WERI-Rb-1 (cell line): ENCODE measurements around the gene BRD8.
"Not testable (repeated sequence)": the region's sequence is repeated elsewhere in the genome, so short reads cannot be mapped to it uniquely, and the experiment has no call there.

ENCODE experiments used
- DNase-seq: peaks from one replicate; pipeline ENCODE4 v3.0.0-alpha.2; 2020
- H3K27ac ChIP-seq: fragments of 250-450 bp; sonication (Bioruptor Pico); 2 replicates; pipeline ENCODE4 v1.5.1; 2020; ENCODE audit warnings: mild to moderate bottlenecking, moderate library complexity
- H3K27me3 ChIP-seq: fragments of 250-450 bp; sonication (Bioruptor Pico); 2 replicates; pipeline ENCODE4 v1.5.1; 2021; ENCODE audit warnings: mild to moderate bottlenecking, low read depth, moderate library complexity; ENCODE audit not compliant: insufficient read depth, severe bottlenecking
- H3K36me3 ChIP-seq: fragments of 250-450 bp; sonication (Bioruptor Pico); 2 replicates; pipeline ENCODE4 v1.5.1; 2020; ENCODE audit warnings: mild to moderate bottlenecking, moderate library complexity
- H3K4me3 ChIP-seq: 2 replicates; pipeline ENCODE4 v1.5.1; 2011; ENCODE audit warnings: low read depth, mild to moderate bottlenecking, control low read depth, low read length
- H3K9me3 ChIP-seq: fragments of 250-450 bp; sonication (Bioruptor Pico); 2 replicates; pipeline ENCODE4 v1.5.1; 2021; ENCODE audit warnings: mild to moderate bottlenecking, moderate library complexity; ENCODE audit not compliant: severe bottlenecking
- CTCF ChIP-seq: IDR thresholded peaks from 2 replicates; pipeline ENCODE4 v1.5.1; 2011; ENCODE audit warnings: low read depth, mild to moderate bottlenecking, control low read depth, inconsistent platforms, low read length

Gene BRD8

GRCh38 chr5:138157626-138158025, 20.8 kb downstream of the BRD8 start:
- H3K36me3 ChIP-seq = peaks cover 66% of the 10 kb centered on the region
- H3K4me3 ChIP-seq = no peak overlapping the region
- no peak for DNase-seq
- H3K27ac ChIP-seq = no peak overlapping the region
- no peaks in the 10 kb centered on the region for H3K27me3 ChIP-seq
- no peaks in the 10 kb centered on the region for H3K9me3 ChIP-seq
- TF ChIP-seq CTCF = no peak

- H3K36me3 ChIP-seq = peaks cover 50% of the 10 kb centered on the region
These were observed 22.5 kb downstream of the BRD8 start for GRCh38 chr5:138155977-138156376.

GRCh38 chr5:138149530-138149929, 28.9 kb downstream of the BRD8 start:
- no peaks in the 10 kb centered on the region for H3K36me3 ChIP-seq
- H3K27ac ChIP-seq = no peak overlapping the region
- no peaks in the 10 kb centered on the region for H3K9me3 ChIP-seq
- no peak for TF ChIP-seq CTCF
- H3K27me3 ChIP-seq = no peaks in the 10 kb centered on the region
- no peak overlapping the region for H3K4me3 ChIP-seq
- DNase-seq = no peak

More at GRCh38 chr5:138155977-138156376, 22.5 kb downstream of the BRD8 start:
- not testable (repeated sequence) for DNase-seq, H3K9me3 ChIP-seq, H3K4me3 ChIP-seq, H3K27me3 ChIP-seq, H3K27ac ChIP-seq

GRCh38 chr5:138148811-138149210, 29.6 kb downstream of the BRD8 start:
- no peaks in the 10 kb centered on the region for H3K9me3 ChIP-seq
- no peak overlapping the region for H3K4me3 ChIP-seq
- H3K27me3 ChIP-seq = no peaks in the 10 kb centered on the region
- no peak for DNase-seq
- H3K36me3 ChIP-seq = no peaks in the 10 kb centered on the region
- H3K27ac ChIP-seq = no peak overlapping the region
- TF ChIP-seq CTCF = no peak

GRCh38 chr5:138143578-138143977, 34.9 kb downstream of the BRD8 start:
- H3K9me3 ChIP-seq, H3K4me3 ChIP-seq, H3K27ac ChIP-seq, H3K27me3 ChIP-seq, DNase-seq, H3K36me3 ChIP-seq: not testable (repeated sequence)

GRCh38 chr5:138141734-138142133, 36.7 kb downstream of the BRD8 start:
- H3K27ac ChIP-seq = no peak overlapping the region
- no peak for TF ChIP-seq CTCF
- no peaks in the 10 kb centered on the region; the same call in 1 of the 2 replicates for H3K36me3 ChIP-seq
- H3K4me3 ChIP-seq = no peak overlapping the region
- no peaks in the 10 kb centered on the region for H3K27me3 ChIP-seq
- no peaks in the 10 kb centered on the region for H3K9me3 ChIP-seq
- DNase-seq = no peak

GRCh38 chr5:138140268-138140667, 38.2 kb downstream of the BRD8 start:
- no peak for TF ChIP-seq CTCF
- Histone ChIP-seq H3K27me3 (no peaks in the 10 kb centered on the region), H3K9me3 (no peaks in the 10 kb centered on the region), H3K4me3 (no peak overlapping the region), H3K27ac (no peak overlapping the region), H3K36me3 (no peaks in the 10 kb centered on the region; the same call in 1 of the 2 replicates)
- no peak for DNase-seq
